T-helper 2 cell treated with Interferon-gamma antibody and Interleukin-4, amounts not matched to agents 100 ng/mL and 5 ng/mL, for 36 hours (primary cell): ENCODE measurements around the gene ACTL9. TPM values are rescaled to one million over a fixed set of nuclear protein-coding genes. Genes with fewer than 3 reads are reported as not detected.

Experiments
- intact Hi-C: fragments of 100-400 bp; cut with micrococcal nuclease; formaldehyde crosslinking; loops from one replicate; pipeline ENCODE4 v1.15.1; 2023
- total RNA-seq: library from RNA; stranded (reverse); gene quantifications from 2 replicates; pipeline ENCODE4 v1.2.3, GENCODE V29; 2022

The ACTL9 gene
- total RNA-seq, 1 donor from 2014 or later = not detected

DNA sequence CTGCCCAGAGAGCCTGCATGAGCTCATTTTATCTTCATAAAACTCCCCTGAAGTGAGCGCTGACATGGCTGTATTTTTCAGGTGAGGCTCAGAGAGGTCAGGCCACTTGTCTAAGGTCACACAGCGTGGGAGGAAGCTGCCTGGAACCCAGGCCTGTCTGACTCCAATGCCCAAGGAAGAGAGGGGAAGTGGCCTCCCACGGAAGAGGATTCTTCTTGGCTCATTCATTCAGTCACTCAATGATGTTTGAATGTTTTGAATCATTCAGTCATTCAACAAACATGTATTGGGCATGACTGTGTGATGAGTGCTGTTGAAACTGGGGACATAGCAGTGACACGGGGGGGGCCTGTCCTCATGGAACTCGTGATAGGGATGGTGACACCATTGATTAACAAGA, 12.0 kb downstream of the ACTL9 start:
- intact Hi-C loops = no loop called here

GRCh38 chr19:8684001-8684902, 14.3 kb downstream of the ACTL9 start:
- intact Hi-C loops = no loop called here

GRCh38 chr19:8682931-8683330, 15.7 kb downstream of the ACTL9 start:
- intact Hi-C loops = no loop called here

DNA sequence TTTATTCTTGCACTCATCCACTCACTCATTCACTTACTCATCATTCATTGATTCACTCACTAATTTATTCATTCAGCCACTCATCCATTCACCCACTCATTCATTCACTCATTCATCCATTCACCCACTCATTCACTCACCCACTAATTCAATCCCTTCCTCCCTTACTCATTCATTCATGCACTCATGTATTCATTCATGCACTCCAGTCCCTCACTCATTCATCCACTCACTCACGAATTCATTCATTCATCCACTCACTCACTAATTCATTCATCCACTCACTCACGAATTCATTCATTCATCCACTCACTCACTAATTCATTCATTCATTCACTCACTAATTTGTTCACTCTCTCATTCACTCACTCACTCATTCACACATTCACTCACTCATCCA, 16.1 kb downstream of the ACTL9 start:
- intact Hi-C loops = no loop called here

DNA sequence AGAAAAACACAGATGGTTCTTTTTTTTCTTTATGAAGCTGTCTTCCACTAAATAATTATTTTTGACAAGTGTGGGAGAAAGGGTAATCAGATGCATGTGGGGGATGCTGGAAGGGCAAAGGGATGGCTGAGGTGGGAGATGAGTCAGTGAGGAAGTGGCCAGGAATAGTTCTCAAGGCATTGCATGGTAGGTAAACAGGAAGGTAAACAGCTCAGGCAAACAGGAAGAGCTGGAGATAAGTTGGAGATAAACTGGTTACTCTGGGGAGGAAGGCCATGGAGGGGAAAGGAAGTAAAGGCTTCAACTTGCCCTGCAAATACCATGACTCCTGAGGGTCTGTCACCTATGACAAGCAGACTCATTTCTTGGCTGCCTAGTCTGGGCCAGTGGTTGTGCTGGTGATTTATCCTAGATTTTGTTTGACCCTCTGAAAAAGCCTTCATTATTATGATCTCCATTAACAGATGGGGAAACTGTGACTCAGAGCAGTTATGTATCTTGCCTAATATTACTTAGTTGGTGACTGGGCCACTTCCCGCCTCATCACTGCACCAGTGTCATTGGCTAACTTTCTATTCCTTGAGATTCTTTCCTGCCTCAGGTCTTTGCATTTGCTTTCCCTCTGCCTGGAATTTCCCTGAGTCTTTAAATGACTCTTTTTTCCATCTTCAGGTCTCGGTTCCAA, 17.1 kb downstream of the ACTL9 start:
- intact Hi-C loops = no loop called here

- intact Hi-C loops = no loop called here
These were observed 17.8 kb downstream of the ACTL9 start for GRCh38 chr19:8680676-8681344.

GRCh38 chr19:8678244-8678807, 20.3 kb downstream of the ACTL9 start:
- intact Hi-C loops = no loop called here

GRCh38 chr19:8675066-8675465, 23.5 kb downstream of the ACTL9 start:
- intact Hi-C loops = no loop called here

- intact Hi-C loops = no loop called here
These were observed 25.2 kb downstream of the ACTL9 start for GRCh38 chr19:8673276-8673891.

GRCh38 chr19:8666814-8667405, 31.7 kb downstream of the ACTL9 start:
- intact Hi-C loops = loop anchor here (10.0 kb wide), 1 partner anchor 168 kb away; the partner anchor contains the start of genes MBD3L1 and ZNF558

DNA sequence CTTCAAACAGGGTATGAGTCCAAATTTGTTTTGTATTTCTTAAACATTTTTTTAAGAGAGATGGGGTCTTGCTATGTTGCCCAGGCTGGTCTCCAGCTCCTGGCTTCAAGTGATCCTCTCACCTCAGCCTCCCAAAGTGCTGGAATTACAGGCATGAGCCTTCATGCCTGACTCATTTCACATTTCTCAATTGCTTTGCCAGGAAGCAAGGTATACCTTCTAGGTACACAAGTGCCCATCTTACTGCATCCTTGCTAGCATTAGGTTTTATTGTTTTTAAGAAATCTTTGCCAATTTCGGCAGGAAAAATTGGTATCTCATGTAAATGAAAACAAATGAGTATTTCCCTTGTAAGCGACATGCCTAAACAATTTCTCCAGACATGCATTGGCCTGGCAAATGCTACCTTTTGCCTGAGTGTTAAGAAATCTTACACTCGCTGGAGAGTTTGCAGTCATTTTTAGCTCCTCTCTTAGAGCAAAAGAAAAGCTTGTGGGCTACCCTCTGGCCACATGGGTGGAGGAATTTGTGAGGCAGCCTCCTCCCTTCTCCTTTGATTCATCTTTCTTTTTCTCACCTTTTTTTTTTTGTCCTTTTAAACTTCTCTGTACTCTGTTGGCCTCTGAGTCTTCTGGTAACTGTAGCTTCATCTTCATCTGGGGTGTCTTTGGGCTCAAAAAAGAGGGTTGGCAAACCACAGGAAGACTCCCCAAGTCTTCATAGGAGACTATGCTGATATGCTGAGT, 33.0 kb downstream of the ACTL9 start:
- intact Hi-C loops = loop anchor here (10.0 kb wide), 1 partner anchor 169 kb away; the partner anchor contains the start of genes MBD3L1 and ZNF558

GRCh38 chr19:8664671-8665057, 33.9 kb downstream of the ACTL9 start:
- intact Hi-C loops = loop anchor here (10.0 kb wide), 1 partner anchor 170 kb away; the partner anchor contains the start of genes MBD3L1 and ZNF558

GRCh38 chr19:8663920-8664670, 34.5 kb downstream of the ACTL9 start:
- intact Hi-C loops = loop anchor here (10.0 kb wide), 1 partner anchor 171 kb away; the partner anchor contains the start of genes MBD3L1 and ZNF558

GRCh38 chr19:8662263-8662662, 36.3 kb downstream of the ACTL9 start:
- intact Hi-C loops = loop anchor here (10.0 kb wide), 1 partner anchor 173 kb away; the partner anchor contains the start of genes MBD3L1 and ZNF558

DNA sequence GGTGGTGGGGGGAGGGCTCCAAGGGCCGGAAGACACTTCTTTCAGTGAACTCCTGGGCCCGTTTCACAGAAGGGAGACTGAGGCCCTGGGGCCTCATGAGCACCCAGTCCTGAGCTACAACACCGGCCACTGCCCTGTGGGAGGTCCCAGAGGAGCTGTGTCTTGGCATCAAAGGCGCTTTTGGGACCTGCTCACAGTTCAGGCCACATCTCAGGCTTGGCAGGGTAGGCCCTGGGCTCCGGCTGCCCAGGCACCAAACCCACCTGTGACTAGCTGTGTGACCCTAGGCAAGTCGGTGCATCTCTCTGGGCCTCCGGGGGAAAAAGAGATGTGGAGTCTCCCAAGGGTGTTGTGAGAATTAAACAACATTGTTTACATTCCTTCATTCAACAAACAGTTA, 38.7 kb downstream of the ACTL9 start:
- intact Hi-C loops = loop anchor here (10.0 kb wide), 1 partner anchor 175 kb away; the partner anchor contains the start of genes MBD3L1 and ZNF558

DNA sequence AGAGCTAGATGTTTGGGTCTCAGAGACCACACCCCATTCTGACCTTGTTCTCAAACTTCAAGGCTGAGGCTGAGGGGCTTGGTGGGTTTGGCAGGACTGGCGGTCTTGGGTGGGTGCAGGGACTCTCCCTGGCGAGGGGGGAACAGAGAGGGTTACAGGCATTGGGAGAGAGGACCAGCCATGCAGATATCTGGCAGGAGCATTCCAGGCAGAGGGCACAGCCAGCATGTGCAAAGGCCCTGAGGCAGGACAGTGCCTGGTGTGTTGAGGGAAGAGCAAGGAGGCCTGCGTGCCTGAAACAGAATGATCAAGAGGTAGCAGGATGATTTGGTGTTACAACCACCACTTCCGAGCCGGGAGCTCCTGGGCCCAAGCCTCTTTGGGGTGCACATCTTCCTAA, 40.7 kb downstream of the ACTL9 start:
- intact Hi-C loops = no loop called here

DNA sequence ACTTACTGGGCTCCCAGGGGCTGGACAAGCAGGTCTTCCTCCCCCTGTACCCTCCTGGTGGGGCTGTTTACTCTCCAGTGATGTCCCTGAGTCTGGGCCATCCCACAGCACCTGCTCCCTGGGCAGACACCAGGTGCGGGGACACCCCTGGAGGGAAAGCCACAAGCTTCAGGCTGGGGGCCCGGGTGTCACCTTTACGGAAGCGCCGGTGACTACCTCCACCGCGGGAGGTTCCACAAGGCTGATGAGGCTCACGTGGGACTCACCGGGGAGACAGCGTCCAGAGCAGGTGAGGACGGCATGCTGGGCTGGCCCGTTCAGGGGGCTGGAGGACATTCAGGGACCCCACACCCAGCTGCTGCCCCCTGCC, 43.3 kb downstream of the ACTL9 start:
- intact Hi-C loops = no loop called here

DNA sequence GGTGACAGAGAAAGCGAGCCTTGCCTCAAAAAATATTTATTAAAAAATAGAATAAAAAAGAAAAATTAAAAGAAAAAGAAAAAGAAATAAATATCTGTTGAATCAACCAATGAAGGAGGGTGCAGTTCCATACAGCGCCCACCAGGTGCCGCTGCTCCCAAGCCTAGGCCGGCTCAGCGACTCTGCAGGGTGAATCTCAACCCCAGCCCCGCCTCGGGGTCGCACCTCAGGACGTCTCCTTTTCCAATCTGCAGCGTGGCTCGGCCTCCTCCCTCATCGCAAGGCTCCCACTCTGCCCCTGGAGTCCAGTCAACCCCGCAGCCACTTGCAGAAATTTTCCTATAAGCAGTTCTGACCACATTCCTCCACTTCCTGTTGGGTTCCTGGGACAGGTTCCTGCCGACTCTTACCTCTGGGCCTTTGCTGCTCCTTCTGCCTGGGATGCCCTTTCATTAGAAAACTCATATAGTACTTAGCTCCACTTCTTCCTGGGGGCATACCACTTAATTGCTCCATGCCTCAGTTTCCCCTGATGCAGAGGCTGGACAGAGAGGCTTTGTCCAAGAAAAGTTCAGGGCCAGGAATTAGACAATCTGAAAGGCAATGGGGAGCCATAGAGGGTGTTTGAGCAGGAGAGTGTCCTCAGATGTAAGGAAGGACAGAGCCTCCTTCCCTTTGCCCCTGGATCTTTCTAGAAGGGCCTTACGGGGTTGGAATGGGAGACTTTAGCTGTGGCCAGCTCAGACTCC, 43.8 kb downstream of the ACTL9 start:
- intact Hi-C loops = loop anchor here (1.0 kb wide), 2 partner anchors 40 to 425 kb away; no protein-coding TSS in a partner anchor
